ENCODE data around the gene ATG9B. TPM values are rescaled to one million over a fixed set of nuclear protein-coding genes. Genes with fewer than 3 reads are reported as not detected.
"Not testable (repeated sequence)": the region's sequence is repeated elsewhere in the genome, so short reads cannot be mapped to it uniquely, and the experiment has no call there.

Gene ATG9B
- total RNA-seq, 1 donor from 2014 or later, result 0.38 TPM

- TF ChIP-seq CTCF (IDR thresholded peaks at IDR 0.05), result no peak
- Histone ChIP-seq H3K27me3 (ENCODE audit: low read depth) (no peaks in the 10 kb centered on the region), H3K27ac (no peak overlapping the region), H3K9me3 (no peaks in the 10 kb centered on the region), H3K36me3 (peaks cover 48% of the 10 kb centered on the region), H3K4me3 (no peak overlapping the region), H3K4me1 (peaks cover 13% of the 10 kb centered on the region)
- ATAC-seq (no peak), DNase-seq (no peak)
- intact Hi-C loops (cut with DNase I), result no loop called here
Observed at GRCh38 chr7:151032936-151033863, 8.9 kb upstream of the ATG9B start.

- H3K4me3 ChIP-seq, result no peak overlapping the region
- no peaks in the 10 kb centered on the region for H3K27me3 ChIP-seq (ENCODE audit: low read depth)
- no peak overlapping the region for H3K27ac ChIP-seq
- H3K4me1 ChIP-seq, result peaks cover 19% of the 10 kb centered on the region
- ATAC-seq (no peak), DNase-seq (no peak)
- peaks cover 35% of the 10 kb centered on the region for H3K36me3 ChIP-seq
- H3K9me3 ChIP-seq, result no peaks in the 10 kb centered on the region
- intact Hi-C loops (cut with DNase I), result no loop called here
- no peak for TF ChIP-seq CTCF (IDR thresholded peaks at IDR 0.05)
Observed at GRCh38 chr7:151031011-151031410, 6.7 kb upstream of the ATG9B start.

GRCh38 chr7:151028948-151029501 lies 4.7 kb upstream of the ATG9B start:
- Histone ChIP-seq H3K27ac (peak overlapping the region; percentile 87), H3K9me3 (no peaks in the 10 kb centered on the region), H3K4me1 (peaks cover 19% of the 10 kb centered on the region), H3K27me3 (ENCODE audit: low read depth) (no peaks in the 10 kb centered on the region), H3K4me3 (peak overlapping the region; percentile 84), H3K36me3 (peaks cover 16% of the 10 kb centered on the region)
- no peak for ATAC-seq
- no peak for DNase-seq
- intact Hi-C loops (cut with DNase I), result no loop called here
- no peak for TF ChIP-seq CTCF (IDR thresholded peaks at IDR 0.05)

- ATAC-seq, result peak; percentile 97 to 98
- no peaks in the 10 kb centered on the region for H3K27me3 ChIP-seq (ENCODE audit: low read depth)
- peak; percentile 58 for TF ChIP-seq CTCF (IDR thresholded peaks at IDR 0.05)
- peak; percentile 98 for DNase-seq
- H3K9me3 ChIP-seq, result no peaks in the 10 kb centered on the region
- H3K36me3 ChIP-seq, result peaks cover 16% of the 10 kb centered on the region
- H3K27ac ChIP-seq, result peak within 1 kb of the TSS; percentile 87
- H3K4me3 ChIP-seq, result peak within 1 kb of the TSS; percentile 84
- intact Hi-C loops (cut with DNase I), result no loop called here
- H3K4me1 ChIP-seq, result peaks cover 19% of the 10 kb centered on the region
Observed at GRCh38 chr7:151028131-151028947, 4.0 kb upstream of the ATG9B start, which contains the start of gene ABCB8. Gene ABCB8 (plus strand): TSS chr7:151028450. CDS start chr7:151028516, 66 bp downstream.

- intact Hi-C loops (cut with DNase I); H3K9me3 ChIP-seq; H3K27me3 ChIP-seq (ENCODE audit: low read depth); DNase-seq: not testable (repeated sequence)
- peak overlapping the region; percentile 87 for H3K27ac ChIP-seq
- peaks cover 16% of the 10 kb centered on the region for H3K36me3 ChIP-seq
- ATAC-seq, result peak in 1 of 2 donors; percentile 35
- peaks cover 19% of the 10 kb centered on the region for H3K4me1 ChIP-seq
- H3K4me3 ChIP-seq, result peak overlapping the region; percentile 84
Observed at GRCh38 chr7:151027728-151028130, 3.4 kb upstream of the ATG9B start.

- H3K9me3 ChIP-seq; H3K27me3 ChIP-seq (ENCODE audit: low read depth); DNase-seq; intact Hi-C loops (cut with DNase I); ATAC-seq: not testable (repeated sequence)
- peaks cover 10% of the 10 kb centered on the region for H3K36me3 ChIP-seq
- peak overlapping the region; percentile 84 for H3K4me3 ChIP-seq
- peak overlapping the region; percentile 87 for H3K27ac ChIP-seq
- peaks cover 19% of the 10 kb centered on the region for H3K4me1 ChIP-seq
Observed at GRCh38 chr7:151026771-151027727, 2.8 kb upstream of the ATG9B start.

Data from lower lobe of right lung (tissue), 2 donors.